IPS-NIHi7 (cell line): ENCODE results near the gene CAPN13.
A peak's percentile ranks its signal among the peaks of the same experiment; 100 is the strongest.
"Not testable (repeated sequence)": the region's sequence is repeated elsewhere in the genome, so short reads cannot be mapped to it uniquely, and the experiment has no call there.

Source experiments
- DNase-seq: peaks from one replicate; pipeline ENCODE4 v3.0.0; 2012; ENCODE audit warnings: mixed read lengths; ENCODE audit errors: extremely low spot score

The CAPN13 gene

DNA sequence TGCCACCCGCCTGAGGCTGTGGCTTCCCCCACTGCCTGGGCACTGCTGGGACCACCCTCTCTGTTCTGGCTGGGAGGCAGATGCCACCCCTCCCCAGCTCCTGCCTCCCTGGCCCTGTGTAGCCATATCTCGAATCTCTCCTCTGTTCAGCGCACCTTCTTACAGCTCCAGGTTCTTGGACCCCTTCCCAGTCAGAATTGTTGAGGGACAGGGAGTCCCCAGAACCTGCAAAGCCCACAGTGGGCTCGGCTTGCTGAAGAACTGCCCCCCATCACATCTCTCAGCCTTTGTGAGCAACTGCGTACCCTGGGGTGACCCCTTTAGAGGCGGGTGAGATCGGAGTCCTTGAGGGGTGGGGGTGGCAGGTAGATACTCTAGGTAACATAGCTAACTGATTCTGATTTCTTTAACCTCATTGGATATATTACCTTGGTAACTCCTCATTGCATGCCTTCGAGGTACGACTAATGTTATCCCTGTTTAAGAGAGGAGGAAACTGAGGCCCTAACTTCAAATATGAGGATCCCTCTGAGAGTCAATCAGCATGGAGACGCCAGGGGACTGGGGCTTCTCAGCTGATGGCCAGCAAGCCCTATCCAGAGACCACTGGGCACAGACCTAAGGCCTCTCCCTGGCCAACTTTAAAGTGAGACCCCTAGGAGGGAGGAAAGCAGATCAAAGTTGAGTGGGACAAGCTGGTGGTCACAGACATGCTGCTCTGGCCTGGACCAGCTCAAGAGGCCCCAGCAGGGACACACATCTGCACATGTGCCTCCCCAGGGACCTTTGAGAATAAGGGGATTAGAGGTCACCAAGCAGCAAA lies 101.3 kb downstream of the CAPN13 start:
- DNase-seq = no peak

DNA sequence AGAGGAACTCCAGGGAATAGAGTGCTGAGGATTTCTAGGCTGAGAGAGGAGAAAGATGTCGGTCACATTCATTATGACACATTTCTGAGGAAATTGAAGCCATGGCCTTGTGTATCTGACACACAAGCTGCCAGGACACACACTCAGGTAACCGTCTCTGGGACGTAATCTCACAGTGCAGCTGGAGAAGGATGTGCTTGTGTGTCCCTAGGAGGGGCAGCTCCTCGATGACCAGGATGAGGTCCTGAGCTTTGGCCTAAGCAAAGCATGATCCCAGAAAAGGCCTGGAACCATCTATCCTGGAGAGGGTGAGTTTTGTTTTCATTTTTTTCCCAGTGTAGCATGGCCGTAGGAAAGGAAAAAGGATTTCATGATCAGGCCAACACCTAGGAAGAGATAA lies 102.2 kb downstream of the CAPN13 start:
- DNase-seq = no peak

DNA sequence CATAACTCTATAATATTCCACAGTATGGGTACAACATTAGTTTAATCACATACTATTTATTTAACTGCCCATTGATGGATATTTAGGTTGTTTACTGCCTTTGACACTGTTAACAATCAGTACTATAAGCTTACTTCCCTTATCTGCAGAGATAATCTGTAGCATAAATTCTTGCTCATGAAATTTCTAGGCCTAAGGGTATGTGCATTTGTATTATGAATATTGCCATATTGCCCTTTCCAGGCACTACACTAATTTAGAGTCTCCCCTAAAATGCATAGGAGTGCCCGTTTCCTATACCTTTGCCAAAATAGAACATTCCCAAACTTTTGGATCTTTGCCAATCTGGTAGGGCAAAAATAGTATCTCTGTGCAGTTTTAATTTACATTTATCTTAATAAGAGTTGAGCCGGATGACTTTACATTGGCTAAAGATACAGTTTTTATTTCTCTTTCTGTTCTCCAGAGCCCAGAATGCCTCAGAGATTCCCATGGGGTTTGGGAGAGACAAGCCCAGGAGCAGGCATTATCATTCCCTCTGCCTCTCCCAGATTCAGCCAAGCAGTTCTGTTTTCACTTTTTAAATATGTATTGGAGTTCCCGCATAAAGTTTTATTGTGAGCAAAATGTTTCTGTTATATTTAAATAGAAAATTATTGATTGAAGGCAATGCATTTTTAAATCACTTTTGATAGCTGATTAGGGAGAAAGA lies 102.8 kb downstream of the CAPN13 start:
- no peak for DNase-seq

DNA sequence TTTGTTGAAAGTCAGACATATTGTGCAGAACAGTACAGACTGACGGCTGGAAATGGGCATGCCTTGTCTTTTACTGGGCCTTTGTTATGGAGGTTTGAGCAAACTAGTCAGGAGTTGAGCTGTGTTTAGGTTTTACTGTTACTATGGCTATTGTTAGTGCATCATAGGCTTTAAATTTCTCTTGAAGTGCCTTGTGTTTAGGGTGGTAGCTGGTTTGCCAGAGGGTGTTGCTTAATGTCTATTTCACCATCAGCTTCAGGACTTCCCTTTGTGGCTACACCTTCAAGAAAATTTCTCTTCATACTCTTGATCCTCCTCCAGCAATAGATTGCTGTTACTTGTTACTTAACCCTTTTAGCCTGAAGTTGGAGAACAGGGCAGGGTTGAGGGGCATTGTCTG lies 104.6 kb downstream of the CAPN13 start:
- no peak for DNase-seq

DNA sequence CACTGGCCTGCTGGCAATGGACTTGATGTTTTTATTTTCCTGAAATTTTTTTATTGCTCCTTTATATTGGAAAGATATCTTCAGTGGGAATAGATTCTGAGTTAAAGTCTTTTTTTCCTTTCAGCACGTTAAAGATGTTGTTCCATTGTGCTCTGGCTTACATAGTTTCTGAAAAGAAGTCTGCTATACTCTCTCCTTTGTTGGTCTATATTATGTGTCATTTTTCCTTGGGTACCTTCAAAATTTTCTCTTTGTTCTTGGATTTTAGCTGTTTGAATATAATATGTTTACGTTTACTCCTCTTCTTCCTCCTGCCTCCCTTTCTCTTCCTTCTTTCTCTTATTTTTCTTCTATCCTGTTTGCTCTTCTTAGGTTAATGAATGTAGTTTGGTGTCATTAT lies 105.5 kb downstream of the CAPN13 start:
- DNase-seq = no peak

DNA sequence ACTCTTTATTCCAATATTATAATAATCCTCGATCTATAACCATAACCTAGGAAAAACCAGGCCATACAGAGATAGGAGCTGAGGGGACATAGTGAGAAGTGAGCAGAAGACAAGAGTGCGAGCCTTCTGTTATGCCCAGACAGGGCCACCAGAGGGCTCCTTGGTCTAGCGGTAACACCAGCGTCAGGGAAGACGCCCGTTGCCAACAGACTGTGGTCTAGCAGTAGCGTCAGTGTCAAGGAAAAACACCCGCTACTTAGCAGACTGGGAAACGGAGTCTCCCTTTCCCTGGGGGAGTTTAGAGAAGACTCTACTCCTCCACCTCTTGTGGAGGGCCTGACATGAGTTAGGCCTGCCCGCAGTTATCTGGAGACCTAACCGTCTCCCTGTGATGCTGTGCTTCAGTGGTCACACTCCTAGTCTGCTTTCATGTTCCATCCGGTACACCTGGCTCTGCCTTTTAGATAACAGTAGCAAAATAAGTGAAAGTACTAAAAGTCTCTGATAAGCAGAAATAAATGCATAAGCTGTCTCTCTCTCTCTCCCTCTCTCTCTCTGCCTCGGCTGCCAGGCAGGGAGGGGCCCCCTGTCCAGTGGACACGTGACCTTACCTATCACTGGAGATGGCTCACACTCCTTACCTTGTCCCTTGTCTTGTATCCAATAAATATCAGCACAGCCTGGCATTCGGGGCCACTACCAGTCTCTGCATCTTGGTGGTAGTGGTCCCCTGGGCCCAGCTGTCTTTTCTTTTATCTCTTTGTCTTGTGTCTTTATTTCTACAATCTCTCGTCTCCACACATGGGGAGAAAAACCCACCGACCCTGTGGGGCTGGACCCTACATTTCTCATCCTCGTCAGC lies 109.8 kb downstream of the CAPN13 start:
- DNase-seq = not testable (repeated sequence)

DNA sequence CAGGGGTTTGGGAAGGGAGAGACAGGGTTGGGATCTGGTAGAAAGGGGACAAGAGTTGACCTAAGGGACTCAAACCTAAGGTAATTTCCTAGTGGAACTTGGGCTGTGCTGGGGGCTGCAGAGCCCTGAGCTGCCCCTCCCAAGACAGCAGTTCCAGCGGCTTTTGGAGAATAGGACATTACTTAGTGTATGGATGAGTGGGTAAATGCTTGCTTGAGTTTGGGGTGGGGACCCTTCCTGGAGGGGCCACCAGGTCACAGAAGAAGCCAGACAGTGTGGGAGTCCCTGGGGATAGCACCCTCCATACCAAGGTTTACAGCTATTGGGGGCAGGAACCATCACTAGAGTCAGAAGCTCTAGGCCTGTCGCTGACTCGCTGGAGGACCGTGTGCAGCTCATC lies 111.5 kb downstream of the CAPN13 start:
- no peak for DNase-seq

DNA sequence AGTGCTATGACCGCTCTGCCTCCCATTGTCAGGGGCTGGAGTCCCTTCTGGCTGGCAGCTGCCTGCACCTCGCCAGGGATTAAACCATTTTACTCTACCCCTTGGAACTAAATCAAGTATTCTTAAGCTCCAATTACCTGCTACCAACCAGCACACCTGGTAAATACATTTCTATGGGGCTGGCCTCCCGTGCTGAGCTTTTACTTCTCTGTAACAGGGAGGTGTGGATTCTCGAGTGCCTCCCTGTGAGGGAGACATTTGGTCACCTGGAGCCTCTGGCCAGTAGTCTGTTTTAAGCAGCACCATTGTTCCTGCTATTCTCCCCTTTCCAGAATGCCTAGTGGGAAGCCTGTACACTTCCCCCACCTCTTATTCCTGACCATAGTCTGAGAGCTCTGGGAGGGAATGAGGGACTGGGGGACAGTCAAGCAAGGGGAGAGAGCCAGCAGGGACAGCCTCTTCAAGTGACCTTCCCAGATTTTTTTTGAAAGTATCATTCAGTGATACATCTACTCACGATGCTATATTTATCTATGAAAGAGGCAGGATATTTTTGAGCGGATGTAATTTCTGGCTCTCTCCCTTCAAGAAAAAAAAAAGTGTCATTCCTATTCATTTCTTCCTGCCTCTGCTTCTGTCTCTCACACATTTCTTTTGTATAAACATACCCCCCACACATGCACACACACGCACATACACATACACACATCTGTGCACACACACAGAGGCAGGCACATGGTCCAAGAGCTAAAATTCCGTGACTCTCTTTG lies 112.8 kb downstream of the CAPN13 start:
- DNase-seq = no peak

DNA sequence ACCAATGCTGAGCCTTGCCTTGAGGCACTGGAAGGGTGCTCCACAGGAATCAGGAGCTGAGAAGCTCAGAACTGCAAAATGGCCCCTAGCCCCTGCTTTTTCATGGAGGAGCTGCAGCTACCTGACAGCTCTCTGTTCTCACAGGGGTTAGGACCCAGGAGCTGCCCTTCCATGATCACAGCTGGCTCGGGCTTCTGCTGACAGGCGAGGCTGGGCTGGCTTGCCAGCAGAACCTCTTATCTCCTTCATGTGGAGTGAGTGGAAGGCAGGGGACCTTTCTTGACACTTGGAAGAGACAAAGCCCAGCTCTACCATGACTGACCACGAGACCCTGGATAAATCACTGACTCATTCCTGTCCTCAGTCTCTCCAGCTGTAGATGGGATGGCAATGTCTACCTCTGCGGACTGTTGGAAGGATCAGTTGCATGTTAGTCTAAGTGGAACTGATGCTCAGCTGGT lies 113.4 kb downstream of the CAPN13 start:
- no peak for DNase-seq

DNA sequence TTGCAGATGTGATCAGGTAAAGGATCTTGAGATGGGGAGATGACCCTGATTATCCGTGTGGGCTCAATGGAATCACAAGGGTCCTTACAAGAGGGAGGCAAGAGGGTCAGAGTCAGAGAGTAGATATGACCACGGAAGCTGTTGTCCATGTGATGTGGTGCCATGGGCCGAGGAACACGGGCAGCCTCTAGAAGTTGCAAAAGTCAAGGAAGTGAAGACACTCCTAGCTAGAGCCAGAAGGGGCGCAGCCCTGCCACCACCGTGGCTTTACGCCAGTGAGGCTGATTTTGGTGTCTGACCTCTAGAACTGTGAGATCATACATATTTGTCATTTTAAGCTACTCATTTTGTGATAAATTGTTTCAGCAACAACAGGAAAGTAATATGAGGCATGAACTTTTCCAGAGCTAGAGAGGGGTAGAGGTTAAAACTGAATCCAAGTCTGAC lies 114.4 kb downstream of the CAPN13 start:
- no peak for DNase-seq

DNA sequence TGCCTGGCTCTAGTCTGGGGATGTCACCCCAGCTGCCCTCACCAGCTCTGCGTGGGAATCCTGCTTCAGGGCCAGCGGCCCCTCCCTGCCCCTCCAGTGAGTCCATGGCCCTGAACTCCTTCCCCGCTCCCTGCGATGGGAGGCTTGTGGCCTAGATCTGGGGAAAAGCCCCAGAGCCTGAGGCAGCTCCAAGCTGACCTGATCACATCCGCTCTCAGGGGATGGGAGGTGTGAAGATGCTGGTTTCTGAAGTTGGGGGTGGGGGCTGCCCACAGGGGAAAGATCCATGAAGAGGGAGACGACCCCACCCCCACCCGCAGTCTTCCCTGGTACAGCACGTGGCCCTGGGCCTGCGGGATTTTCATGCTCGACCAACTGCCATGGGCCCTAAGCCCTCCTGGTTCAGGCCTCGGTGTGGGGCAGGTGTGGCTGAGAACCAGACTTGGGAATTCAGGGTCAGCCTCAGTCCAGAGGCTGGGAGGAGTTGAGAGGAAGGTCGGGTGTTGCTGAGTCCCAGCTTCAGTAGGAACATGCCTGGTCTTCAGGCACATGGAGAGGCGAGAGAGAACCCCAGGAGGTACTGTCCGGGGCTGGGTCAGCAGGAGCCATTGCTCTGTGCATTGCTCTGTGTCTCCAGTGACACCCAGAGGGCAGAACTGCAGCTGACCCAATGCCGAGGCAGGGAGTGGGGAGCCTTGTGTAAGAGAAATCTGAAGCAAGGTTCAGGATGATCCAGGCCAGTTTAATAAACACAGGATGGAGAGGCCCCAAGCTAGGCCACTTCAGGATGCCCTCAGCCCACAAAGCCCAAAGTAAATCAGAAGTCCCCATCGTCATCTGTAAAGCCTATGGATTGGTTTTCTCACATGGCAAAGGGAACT lies 115.1 kb downstream of the CAPN13 start:
- no peak for DNase-seq

DNA sequence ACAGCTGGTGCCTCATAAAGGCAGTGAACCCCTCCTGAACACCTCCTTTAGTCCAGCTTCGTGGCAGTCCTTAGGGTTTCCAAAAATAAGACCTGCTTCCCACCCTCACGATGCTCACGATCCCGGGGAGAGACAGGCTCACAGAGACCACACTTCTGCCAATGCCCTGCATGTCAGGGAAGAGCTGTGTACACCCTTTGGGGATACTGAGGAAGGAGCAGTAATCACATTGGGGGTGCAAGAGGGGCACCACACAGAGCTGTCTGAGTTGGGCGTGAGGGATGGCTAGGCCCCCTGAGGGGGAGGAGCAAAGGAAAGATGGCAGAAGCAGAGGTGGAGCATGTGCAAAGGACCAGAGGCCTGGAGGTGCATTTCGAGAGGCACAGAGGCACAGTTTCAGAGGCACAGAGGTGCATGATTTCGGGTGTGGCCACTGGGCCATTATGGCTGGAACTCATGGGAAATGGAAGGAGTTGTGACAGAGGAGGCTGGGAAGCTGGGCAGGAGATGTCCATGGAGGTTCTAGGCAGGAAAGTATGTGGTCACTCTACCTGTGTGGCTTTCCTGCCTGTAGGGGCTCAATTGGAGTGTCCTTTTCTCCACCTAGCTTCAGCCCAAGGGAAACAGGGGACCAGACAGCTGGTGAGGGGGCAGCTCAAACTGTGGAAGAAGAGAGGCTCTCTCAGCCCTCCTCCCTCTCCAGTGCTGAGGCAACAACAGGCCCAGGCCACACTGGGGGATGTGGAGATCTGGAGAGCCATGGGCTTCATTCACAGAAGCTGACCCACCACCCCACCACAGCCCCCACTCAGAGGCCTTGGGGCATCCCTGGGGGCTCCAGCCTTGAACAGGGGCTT lies 115.9 kb downstream of the CAPN13 start:
- no peak for DNase-seq

DNA sequence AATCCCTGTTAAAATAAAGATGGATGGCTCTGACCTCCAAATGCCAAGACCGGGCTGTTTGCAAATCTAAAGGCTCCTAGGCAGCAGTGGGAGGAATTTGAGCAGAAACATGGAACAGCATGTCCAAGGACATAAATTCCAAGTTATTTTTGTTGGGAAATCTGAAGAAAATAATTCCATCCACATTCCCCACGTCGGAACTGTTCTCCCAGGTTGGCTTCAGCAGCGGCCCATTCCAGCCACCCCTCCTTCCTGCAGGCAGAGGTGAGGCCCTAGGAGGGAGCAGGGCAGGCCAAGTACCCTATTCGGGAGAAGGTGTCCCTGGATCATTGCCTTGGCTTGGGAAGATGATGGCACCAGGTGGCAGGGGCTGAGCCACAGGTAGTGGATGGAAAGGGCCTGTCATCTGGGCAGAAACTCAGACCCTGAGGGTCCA lies 117.1 kb downstream of the CAPN13 start:
- DNase-seq = no peak

DNA sequence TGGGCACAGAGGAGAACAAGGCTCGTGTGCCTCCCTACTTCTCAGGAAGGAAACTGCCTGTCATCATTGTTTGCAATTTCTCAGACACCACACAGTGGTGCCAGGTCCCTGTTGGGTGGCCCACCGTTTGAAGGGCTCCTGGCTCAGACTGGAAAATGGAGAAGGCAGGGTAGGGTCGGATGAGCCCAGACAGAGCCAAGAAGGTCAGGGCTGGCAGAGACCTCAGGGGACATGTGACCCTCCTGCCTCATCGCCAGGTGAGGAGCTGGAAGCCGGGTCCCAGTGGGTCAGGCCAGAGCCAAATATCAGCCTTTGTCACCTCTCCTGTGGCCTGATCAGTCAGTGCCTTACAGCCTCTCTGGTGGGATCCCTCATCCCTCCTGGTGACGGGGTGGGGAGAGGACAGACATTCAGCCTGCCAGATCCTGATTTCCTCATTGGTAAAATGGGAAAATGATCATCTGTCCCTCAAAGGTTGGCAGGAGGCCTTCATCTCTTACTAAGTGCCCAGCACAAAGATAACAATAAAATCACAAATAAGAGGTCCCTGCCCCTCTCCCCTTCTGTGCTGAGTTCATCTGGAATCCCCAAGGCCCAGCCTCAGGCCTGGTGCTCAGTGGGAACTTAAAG lies 117.6 kb downstream of the CAPN13 start:
- DNase-seq = no peak

DNA sequence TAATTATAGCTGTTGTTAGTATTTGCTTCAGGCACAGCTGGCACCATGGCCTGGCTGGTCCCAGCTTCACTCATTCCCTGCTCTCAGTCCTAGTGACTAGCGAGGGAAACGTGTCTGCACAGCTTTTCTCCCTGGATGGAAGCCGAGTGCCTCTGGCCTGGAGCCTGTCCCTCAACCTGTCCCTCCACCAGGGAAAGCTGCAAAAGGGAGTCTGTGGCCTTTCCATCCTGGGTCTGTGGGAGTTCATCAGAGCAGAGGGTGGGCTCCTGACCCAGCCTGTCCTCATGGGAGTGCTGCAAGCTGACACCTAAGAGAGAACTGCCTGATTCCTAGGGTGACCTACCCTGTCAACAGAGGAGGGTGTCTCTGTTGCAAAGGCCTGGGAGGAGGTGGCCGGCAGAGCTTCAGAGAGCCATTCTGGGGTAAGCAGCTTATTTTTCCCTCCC lies 118.3 kb downstream of the CAPN13 start:
- DNase-seq = no peak

DNA sequence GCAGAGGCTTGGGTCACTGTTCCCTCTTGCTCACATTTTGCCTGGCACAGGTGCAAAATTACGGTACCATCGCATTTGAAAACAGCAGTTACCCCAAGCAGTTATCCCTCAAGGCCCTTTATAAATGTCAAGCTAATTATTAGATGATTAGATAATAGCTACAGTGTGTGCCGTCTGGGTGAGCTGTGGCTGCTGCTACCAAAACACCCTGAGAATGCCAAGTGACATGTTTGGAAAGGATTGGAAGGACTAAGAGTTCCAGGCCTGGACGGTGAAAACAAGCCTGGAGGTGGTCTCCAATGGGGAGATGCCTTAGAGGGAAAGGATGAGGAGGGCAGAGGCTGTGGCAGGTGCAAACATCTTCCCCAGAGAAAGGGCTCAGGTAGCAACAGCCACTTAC lies 120.6 kb downstream of the CAPN13 start:
- no peak for DNase-seq

DNA sequence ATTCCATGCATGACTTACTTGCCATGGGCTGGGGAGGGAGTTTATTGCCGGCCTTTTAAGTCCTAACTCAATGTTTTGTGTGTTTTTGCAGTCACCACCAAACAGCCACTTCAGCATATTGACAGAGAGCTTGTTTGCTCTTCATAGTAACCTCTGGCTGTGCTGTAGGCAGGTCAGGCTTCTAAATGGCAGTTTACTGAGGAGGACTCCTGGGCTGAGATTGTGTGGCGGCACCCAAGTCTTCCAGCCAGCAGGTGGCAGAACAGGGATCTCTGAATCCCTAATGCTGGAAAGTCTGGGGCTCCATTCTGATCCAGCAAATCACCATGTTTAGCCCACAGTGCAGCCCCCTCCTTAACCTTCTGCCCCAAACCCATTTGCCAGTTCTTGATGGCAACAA lies 121.2 kb downstream of the CAPN13 start:
- DNase-seq = peak; percentile 71

DNA sequence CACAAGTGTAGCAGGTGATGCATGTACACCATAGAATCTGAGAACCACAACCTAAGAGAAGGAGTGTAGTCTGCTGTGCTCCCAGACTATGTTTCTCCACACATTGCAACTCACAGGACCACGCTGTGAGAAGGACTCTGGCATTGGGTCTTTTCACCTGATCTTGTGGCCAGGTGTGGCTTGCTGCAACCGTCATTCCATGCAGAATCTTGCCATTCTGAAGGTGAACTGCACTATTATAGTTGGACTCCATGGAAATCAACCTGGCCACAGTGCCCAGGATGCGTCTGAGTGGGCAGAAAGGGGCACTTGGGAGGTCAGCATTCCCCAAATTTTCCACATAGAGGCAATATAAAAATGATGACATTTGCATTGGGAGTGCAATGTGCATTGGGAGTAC lies 122.2 kb downstream of the CAPN13 start:
- DNase-seq = no peak

DNA sequence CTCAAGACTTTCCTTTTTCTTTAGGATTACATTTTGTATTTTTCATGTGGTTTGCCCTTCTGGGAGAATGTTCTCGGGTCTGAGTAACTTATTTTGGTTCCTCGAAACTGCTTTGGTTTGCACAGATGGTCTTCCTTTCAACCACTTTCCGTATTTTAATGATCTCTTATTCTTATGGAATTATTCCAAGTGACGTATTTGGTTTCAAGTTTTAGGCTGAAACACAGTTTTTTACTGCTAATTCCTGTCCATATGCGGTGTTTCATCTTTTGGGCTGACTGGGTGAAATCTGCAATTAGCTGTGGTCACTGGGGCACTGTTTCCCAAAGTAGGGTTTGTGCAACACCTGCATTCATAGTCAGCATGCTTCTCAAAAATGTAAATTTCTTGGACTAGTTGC lies 122.7 kb downstream of the CAPN13 start:
- DNase-seq = no peak
